GM23338 (cell line): ENCODE data around the gene NSG1. TPM values are rescaled to one million over a fixed set of nuclear protein-coding genes. Genes with fewer than 3 reads are reported as not detected.
A peak's percentile ranks its signal among the peaks of the same experiment; 100 is the strongest.

Experiments
- ATAC-seq: fragments of 200-7000 bp; cut with Tn5 transposase; 3 replicates; pipeline ENCODE4 v1.9.1; 2020
- DNase-seq: peaks from one replicate; pipeline ENCODE4 v3.0.0-alpha.2; 2015; ENCODE audit warnings: low spot score
- H2AFZ ChIP-seq: fragments of 200-600 bp; sonication (generic); 2 replicates; pipeline ENCODE4 v1.8.0; 2016; ENCODE audit warnings: antibody characterized with exemption, mild to moderate bottlenecking, moderate library complexity
- H3F3A ChIP-seq: fragments of 200-600 bp; sonication (generic); replicated peaks from 2 replicates; pipeline ENCODE4 v1.8.0; 2017; ENCODE audit warnings: antibody characterized with exemption, mixed run types, low read depth
- H3K27ac ChIP-seq: fragments of 200-600 bp; sonication (generic); 2 replicates; pipeline ENCODE4 v1.6.1; 2016; ENCODE audit warnings: low read depth
- H3K27me3 ChIP-seq: fragments of 200-600 bp; sonication (generic); 2 replicates; pipeline ENCODE4 v1.8.0; 2016; ENCODE audit warnings: mild to moderate bottlenecking, mixed run types, moderate library complexity; ENCODE audit not compliant: insufficient read depth
- H3K36me3 ChIP-seq: fragments of 200-600 bp; sonication (generic); 2 replicates; pipeline ENCODE4 v1.8.0; 2016; ENCODE audit warnings: mild to moderate bottlenecking; ENCODE audit not compliant: insufficient read depth
- H3K4me1 ChIP-seq: fragments of 200-600 bp; sonication (generic); 2 replicates; pipeline ENCODE4 v1.8.0; 2016; ENCODE audit warnings: mild to moderate bottlenecking, moderate library complexity; ENCODE audit not compliant: insufficient read depth
- H3K4me2 ChIP-seq: fragments of 200-600 bp; sonication (generic); 2 replicates; pipeline ENCODE4 v1.7.1; 2017; ENCODE audit warnings: mixed run types
- H3K4me3 ChIP-seq: fragments of 200-600 bp; sonication (generic); 2 replicates; pipeline ENCODE4 v1.6.1; 2016; ENCODE audit warnings: mixed run types
- H3K79me2 ChIP-seq: fragments of 200-600 bp; sonication (generic); replicated peaks from 2 replicates; pipeline ENCODE4 v1.8.0; 2017; ENCODE audit warnings: mild to moderate bottlenecking; ENCODE audit not compliant: insufficient read depth
- H3K9me2 ChIP-seq: fragments of 200-600 bp; sonication (generic); 2 replicates; pipeline ENCODE4 v1.8.0; 2017; ENCODE audit not compliant: insufficient read depth
- H4K20me1 ChIP-seq: fragments of 200-600 bp; sonication (generic); replicated peaks from 2 replicates; pipeline ENCODE4 v1.8.0; 2017; ENCODE audit warnings: mild to moderate bottlenecking; ENCODE audit not compliant: insufficient read depth
- H3K27ac Mint-ChIP-seq: 2 replicates; pipeline ENCODE4 v1.8.0; 2020; ENCODE audit warnings: inconsistent platforms, mild to moderate bottlenecking, moderate library complexity, mixed read lengths
- H3K27me3 Mint-ChIP-seq: 3 replicates; pipeline ENCODE4 v1.8.0; 2022; ENCODE audit warnings: low read depth, mild to moderate bottlenecking, moderate library complexity, mixed read lengths, inconsistent platforms; ENCODE audit not compliant: insufficient read depth, poor library complexity
- H3K36me3 Mint-ChIP-seq: 3 replicates; pipeline ENCODE4 v1.8.0; 2021; ENCODE audit warnings: low read depth, mild to moderate bottlenecking, inconsistent platforms, moderate library complexity, mixed read lengths
- H3K4me1 Mint-ChIP-seq: 3 replicates; pipeline ENCODE4 v1.8.0; 2020; ENCODE audit warnings: mild to moderate bottlenecking, inconsistent platforms, mixed read lengths
- H3K4me3 Mint-ChIP-seq: 3 replicates; pipeline ENCODE4 v1.8.0; 2021; ENCODE audit warnings: moderate library complexity, mild to moderate bottlenecking, inconsistent platforms, mixed read lengths
- H3K9me3 Mint-ChIP-seq: 3 replicates; pipeline ENCODE4 v1.8.0; 2020; ENCODE audit warnings: moderate library complexity, mild to moderate bottlenecking, inconsistent platforms, mixed read lengths
- CREB1 ChIP-seq: fragments of 250-450 bp; sonication (Bioruptor Pico); IDR thresholded peaks from 2 replicates; pipeline ENCODE4 v1.5.0; 2020; ENCODE audit warnings: low read depth, mild to moderate bottlenecking, moderate library complexity
- ETS1 ChIP-seq: IDR thresholded peaks from 2 replicates; pipeline ENCODE4 v1.6.1; 2016; ENCODE audit warnings: antibody characterized with exemption
- EZH2 ChIP-seq: fragments of 200-600 bp; sonication (generic); IDR thresholded peaks from one replicate; pipeline ENCODE4 v1.8.0; 2017; ENCODE audit warnings: antibody characterized with exemption, mild to moderate bottlenecking, low read depth; ENCODE audit not compliant: unreplicated experiment
- EZH2phosphoT487 ChIP-seq: fragments of 200-600 bp; sonication (generic); IDR thresholded peaks from one replicate; pipeline ENCODE4 v1.8.1; 2018; ENCODE audit warnings: antibody characterized with exemption; ENCODE audit not compliant: unreplicated experiment
- JUNB ChIP-seq: IDR thresholded peaks from one replicate; pipeline ENCODE4 v1.6.1; 2016; ENCODE audit warnings: antibody characterized with exemption; ENCODE audit not compliant: unreplicated experiment
- NANOG ChIP-seq: IDR thresholded peaks from 2 replicates; pipeline ENCODE4 v1.6.1; 2016; ENCODE audit warnings: antibody characterized with exemption, borderline replicate concordance
- POLR2AphosphoS5 ChIP-seq: IDR thresholded peaks from 2 replicates; pipeline ENCODE4 v1.6.1; 2016; ENCODE audit warnings: antibody characterized with exemption, low read depth
- STAT1 ChIP-seq: IDR thresholded peaks from one replicate; pipeline ENCODE4 v1.6.1; 2016; ENCODE audit warnings: antibody characterized with exemption; ENCODE audit not compliant: unreplicated experiment
- ZNF114 ChIP-seq: fragments of 250-450 bp; sonication (Bioruptor Pico); IDR thresholded peaks from 2 replicates; pipeline ENCODE4 v1.5.0; 2020; ENCODE audit warnings: mild to moderate bottlenecking, moderate library complexity
- ZNF331 ChIP-seq: fragments of 250-450 bp; sonication (Bioruptor Pico); IDR thresholded peaks from 2 replicates; pipeline ENCODE4 v1.5.0; 2020; ENCODE audit warnings: low read depth, mild to moderate bottlenecking, moderate library complexity
- ZNF462 ChIP-seq: fragments of 250-450 bp; sonication (Bioruptor Pico); IDR thresholded peaks from 2 replicates; pipeline ENCODE4 v1.5.0; 2020; ENCODE audit warnings: mild to moderate bottlenecking, moderate library complexity
- polyA plus RNA-seq: library from polyadenylated mRNA; unstranded; fragments of >200 nt; fragmentation: Nextera tagmentation; extraction: Ambion mirVana; gene quantifications from 2 replicates; pipeline ENCODE4 v1.2.1, GENCODE V29; 2016
- total RNA-seq: library from RNA; depleted of rRNA; stranded (reverse); fragments of >200 nt; shearing (Covaris generic); gene quantifications from 2 replicates; pipeline ENCODE4 v1.2.3, GENCODE V29; 2014
- TF ChIP-seq, protein P1 (sequence below): IDR thresholded peaks from one replicate; pipeline ENCODE4 v1.6.1; 2018; ENCODE audit warnings: antibody characterized with exemption; ENCODE audit not compliant: unreplicated experiment
- TF ChIP-seq, protein P2 (sequence below), 2 experiments: fragments of 200-600 bp in 1 of 2; sonication (generic) in 1 of 2; conservative IDR thresholded peaks; 2 replicates each; pipeline versions ENCODE4 v1.5.1 to v1.6.1; 2016 to 2017; ENCODE audit warnings: antibody characterized with exemption in 2 of 2, low read depth in 2 of 2, mild to moderate bottlenecking in 2 of 2, moderate library complexity in 1 of 2

Gene NSG1
- total and polyA plus RNA-seq, 2 experiments from 2014 or later: 17.4 to 34.5 TPM

DNA sequence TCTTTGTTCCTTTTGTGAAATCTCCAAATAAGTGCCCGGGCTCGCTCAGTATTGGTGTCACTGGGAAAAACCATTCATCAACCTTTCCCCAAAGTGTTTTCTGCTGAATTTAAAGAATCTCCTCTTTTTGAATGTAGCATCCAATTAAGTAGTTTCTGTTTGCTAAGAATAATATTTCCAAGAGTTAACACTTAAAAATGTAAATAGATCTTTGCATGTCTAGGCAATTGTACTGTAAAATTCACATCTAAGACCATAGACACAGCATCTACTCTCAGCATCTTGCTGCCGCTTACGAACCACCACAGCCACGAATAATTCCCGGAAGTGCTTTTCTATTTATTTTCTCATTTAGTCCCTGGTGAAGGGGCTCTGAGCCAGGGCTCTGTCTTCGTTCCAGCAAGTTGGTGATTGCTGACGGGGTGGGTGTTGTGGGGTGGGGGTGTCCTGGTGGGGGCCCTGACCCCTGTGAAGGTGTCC, 1.4 kb downstream of the NSG1 start:
- H3K27me3 Mint-ChIP-seq: peaks cover 35% of the 10 kb centered on the region

More for the DNA sequence above, 1.4 kb downstream of the NSG1 start:
- Histone ChIP-seq H2AFZ (no peak overlapping the region), H3F3A (no peaks in the 10 kb centered on the region), H3K4me3 (peak overlapping the region; percentile 84), H3K4me1 (peaks cover 6% of the 10 kb centered on the region), H3K9me2 (no peaks in the 10 kb centered on the region), H3K36me3 (no peaks in the 10 kb centered on the region), H3K4me2 (peak overlapping the region; percentile 92), H3K27me3 (peaks cover 46% of the 10 kb centered on the region), H3K27ac (no peak overlapping the region), H3K79me2 (no peaks in the 10 kb centered on the region), H4K20me1 (no peaks in the 10 kb centered on the region; the same call in 1 of the 2 replicates)
- Mint-ChIP-seq H3K4me1 (peaks cover 10% of the 10 kb centered on the region), H3K36me3 (peaks cover 19% of the 10 kb centered on the region), H3K9me3 (no peaks in the 10 kb centered on the region; the same call in 1 of the 3 replicates), H3K27ac (no peak overlapping the region), H3K4me3 (peak overlapping the region; percentile 70)
- TF ChIP-seq ETS1 (no peak), NANOG (no peak), ZNF462 (CRISPR knock-in tag) (no peak), EZH2 (no peak), POLR2AphosphoS5 (no peak), EZH2phosphoT487 (no peak), JUNB (no peak), CREB1 (no peak), STAT1 (no peak), ZNF114 (CRISPR knock-in tag) (no peak), ZNF331 (CRISPR knock-in tag) (no peak)
- TF ChIP-seq, protein P1, sequence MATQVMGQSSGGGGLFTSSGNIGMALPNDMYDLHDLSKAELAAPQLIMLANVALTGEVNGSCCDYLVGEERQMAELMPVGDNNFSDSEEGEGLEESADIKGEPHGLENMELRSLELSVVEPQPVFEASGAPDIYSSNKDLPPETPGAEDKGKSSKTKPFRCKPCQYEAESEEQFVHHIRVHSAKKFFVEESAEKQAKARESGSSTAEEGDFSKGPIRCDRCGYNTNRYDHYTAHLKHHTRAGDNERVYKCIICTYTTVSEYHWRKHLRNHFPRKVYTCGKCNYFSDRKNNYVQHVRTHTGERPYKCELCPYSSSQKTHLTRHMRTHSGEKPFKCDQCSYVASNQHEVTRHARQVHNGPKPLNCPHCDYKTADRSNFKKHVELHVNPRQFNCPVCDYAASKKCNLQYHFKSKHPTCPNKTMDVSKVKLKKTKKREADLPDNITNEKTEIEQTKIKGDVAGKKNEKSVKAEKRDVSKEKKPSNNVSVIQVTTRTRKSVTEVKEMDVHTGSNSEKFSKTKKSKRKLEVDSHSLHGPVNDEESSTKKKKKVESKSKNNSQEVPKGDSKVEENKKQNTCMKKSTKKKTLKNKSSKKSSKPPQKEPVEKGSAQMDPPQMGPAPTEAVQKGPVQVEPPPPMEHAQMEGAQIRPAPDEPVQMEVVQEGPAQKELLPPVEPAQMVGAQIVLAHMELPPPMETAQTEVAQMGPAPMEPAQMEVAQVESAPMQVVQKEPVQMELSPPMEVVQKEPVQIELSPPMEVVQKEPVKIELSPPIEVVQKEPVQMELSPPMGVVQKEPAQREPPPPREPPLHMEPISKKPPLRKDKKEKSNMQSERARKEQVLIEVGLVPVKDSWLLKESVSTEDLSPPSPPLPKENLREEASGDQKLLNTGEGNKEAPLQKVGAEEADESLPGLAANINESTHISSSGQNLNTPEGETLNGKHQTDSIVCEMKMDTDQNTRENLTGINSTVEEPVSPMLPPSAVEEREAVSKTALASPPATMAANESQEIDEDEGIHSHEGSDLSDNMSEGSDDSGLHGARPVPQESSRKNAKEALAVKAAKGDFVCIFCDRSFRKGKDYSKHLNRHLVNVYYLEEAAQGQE: no peak
- TF ChIP-seq, protein P2, sequence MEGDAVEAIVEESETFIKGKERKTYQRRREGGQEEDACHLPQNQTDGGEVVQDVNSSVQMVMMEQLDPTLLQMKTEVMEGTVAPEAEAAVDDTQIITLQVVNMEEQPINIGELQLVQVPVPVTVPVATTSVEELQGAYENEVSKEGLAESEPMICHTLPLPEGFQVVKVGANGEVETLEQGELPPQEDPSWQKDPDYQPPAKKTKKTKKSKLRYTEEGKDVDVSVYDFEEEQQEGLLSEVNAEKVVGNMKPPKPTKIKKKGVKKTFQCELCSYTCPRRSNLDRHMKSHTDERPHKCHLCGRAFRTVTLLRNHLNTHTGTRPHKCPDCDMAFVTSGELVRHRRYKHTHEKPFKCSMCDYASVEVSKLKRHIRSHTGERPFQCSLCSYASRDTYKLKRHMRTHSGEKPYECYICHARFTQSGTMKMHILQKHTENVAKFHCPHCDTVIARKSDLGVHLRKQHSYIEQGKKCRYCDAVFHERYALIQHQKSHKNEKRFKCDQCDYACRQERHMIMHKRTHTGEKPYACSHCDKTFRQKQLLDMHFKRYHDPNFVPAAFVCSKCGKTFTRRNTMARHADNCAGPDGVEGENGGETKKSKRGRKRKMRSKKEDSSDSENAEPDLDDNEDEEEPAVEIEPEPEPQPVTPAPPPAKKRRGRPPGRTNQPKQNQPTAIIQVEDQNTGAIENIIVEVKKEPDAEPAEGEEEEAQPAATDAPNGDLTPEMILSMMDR (conservative IDR thresholded peaks at IDR 0.05; ENCODE audit: low read depth in 2 of 2): no peak
- DNase-seq: no peak
- ATAC-seq: no peak
